H1 (cell line): ENCODE measurements around the gene MT1F. TPM values are rescaled to one million over a fixed set of nuclear protein-coding genes. Genes with fewer than 3 reads are reported as not detected.

Source experiments
- CTCF ChIA-PET: fragments of 300-600 bp; sonication (Branson Sonifier 250); formaldehyde crosslinking; loops from one replicate; lab custom pipeline; 2021; ENCODE audit not compliant: partially characterized antibody; lab: Charles Lee
- POLR2A ChIA-PET: fragments of 300-600 bp; sonication (Branson Sonifier 250); formaldehyde crosslinking; loops from one replicate; lab custom pipeline; 2021; ENCODE audit warnings: inconsistent platforms; ENCODE audit not compliant: partially characterized antibody; lab: Charles Lee
- DNase-seq, 2 experiments: peaks; one replicate each; pipeline versions ENCODE4 v3.0.0 to v3.0.0-alpha.2; 2010 to 2022; ENCODE audit warnings: low spot score in 2 of 2, low read depth in 1 of 2, mixed read lengths in 1 of 2
- FAIRE-seq: peaks from 2 replicates; lab custom pipeline; 2011; peaks lifted over from hg19 to GRCh38; lab: Jason Lieb, UNC
- H2AFZ ChIP-seq: 2 replicates; pipeline ENCODE4 v1.8.1; 2012; ENCODE audit warnings: low read length, inconsistent platforms
- H2AK5ac ChIP-seq: 2 replicates; pipeline ENCODE4 v1.6.1; 2013; ENCODE audit warnings: low read depth, low read length
- H2BK120ac ChIP-seq: replicated peaks from 2 replicates; pipeline ENCODE3; 2013; ENCODE audit warnings: low read depth, low read length, inconsistent platforms
- H2BK12ac ChIP-seq: 2 replicates; pipeline ENCODE4 v1.6.1; 2013; ENCODE audit warnings: low read depth, low read length
- H2BK15ac ChIP-seq: 2 replicates; pipeline ENCODE4 v1.6.1; 2013; ENCODE audit warnings: low read length
- H2BK20ac ChIP-seq: 2 replicates; pipeline ENCODE4 v1.6.1; 2013; ENCODE audit warnings: low read length
- H2BK5ac ChIP-seq: 2 replicates; pipeline ENCODE4 v1.6.1; 2013; ENCODE audit warnings: low read depth, low read length
- H3K14ac ChIP-seq: 2 replicates; pipeline ENCODE4 v1.6.1; 2013; ENCODE audit warnings: inconsistent platforms; ENCODE audit not compliant: insufficient read length
- H3K18ac ChIP-seq: 2 replicates; pipeline ENCODE4 v1.6.1; 2013; ENCODE audit warnings: low read length; ENCODE audit errors: extremely low read depth
- H3K23ac ChIP-seq: 2 replicates; pipeline ENCODE4 v1.6.1; 2013; ENCODE audit warnings: inconsistent platforms; ENCODE audit not compliant: insufficient read length
- H3K23me2 ChIP-seq: 2 replicates; pipeline ENCODE4 v1.6.1; 2013; ENCODE audit warnings: low read depth, low read length
- H3K27ac ChIP-seq: 2 replicates; pipeline ENCODE4 v1.6.1; 2011; ENCODE audit warnings: low read depth, low read length, inconsistent platforms
- H3K27me3 ChIP-seq, 4 experiments: replicated peaks in 1 of 4; 1 replicate in 1 of 4; 2 replicates in 3 of 4; pipeline versions ENCODE4 v1.6.1 to v1.8.1; 2011 to 2013; ENCODE audit warnings: low read length in 3 of 4, mild to moderate bottlenecking in 3 of 4, inconsistent platforms in 2 of 4, mixed read lengths in 2 of 4, moderate library complexity in 1 of 4; ENCODE audit not compliant: control insufficient read depth in 3 of 4, insufficient read depth in 3 of 4; ENCODE audit errors: extremely low read depth in 1 of 4
- H3K36me3 ChIP-seq, 4 experiments: 2 replicates each; pipeline versions ENCODE4 v1.6.1 to v1.8.1; 2011 to 2013; ENCODE audit warnings: mild to moderate bottlenecking in 4 of 4, low read length in 3 of 4, moderate library complexity in 2 of 4, control low read depth in 1 of 4, inconsistent platforms in 1 of 4; ENCODE audit not compliant: insufficient read depth in 4 of 4, control insufficient read depth in 2 of 4
- H3K4ac ChIP-seq: replicated peaks from 2 replicates; pipeline ENCODE3; 2013; ENCODE audit warnings: low read length, low read depth, mixed read lengths, inconsistent platforms; ENCODE audit not compliant: insufficient read length
- H3K4me1 ChIP-seq, 4 experiments: replicated peaks in 1 of 4; 1 replicate in 1 of 4; 2 replicates in 3 of 4; pipeline versions ENCODE4 v1.6.1 to v1.8.1; 2011 to 2013; ENCODE audit warnings: low read length in 3 of 4, inconsistent platforms in 2 of 4, mixed read lengths in 1 of 4; ENCODE audit not compliant: insufficient read depth in 4 of 4, control insufficient read depth in 3 of 4
- H3K4me2 ChIP-seq, 2 experiments: 2 replicates each; pipeline versions ENCODE4 v1.6.1 to v1.8.1; 2011 to 2013; ENCODE audit warnings: low read depth in 2 of 2, low read length in 2 of 2, control low read depth in 1 of 2, inconsistent platforms in 1 of 2, mild to moderate bottlenecking in 1 of 2; ENCODE audit not compliant: insufficient read depth in 1 of 2
- H3K4me3 ChIP-seq, 4 experiments: fragments of 200-600, 300-600 bp in 1 of 4; sonication (generic), shearing (Covaris generic), sonication (Bioruptor Twin) in 1 of 4; 2 replicates each; pipeline versions ENCODE4 v1.5.1 to v1.8.1; 2011 to 2016; ENCODE audit warnings: low read length in 4 of 4, low read depth in 3 of 4, control low read depth in 2 of 4, inconsistent platforms in 2 of 4, mild to moderate bottlenecking in 2 of 4, mixed read lengths in 1 of 4, moderate library complexity in 1 of 4; ENCODE audit not compliant: insufficient read depth in 2 of 4; ENCODE audit errors: extremely low read depth in 1 of 4
- H3K56ac ChIP-seq: replicated peaks from 2 replicates; pipeline ENCODE3; 2013; ENCODE audit warnings: low read depth, mild to moderate bottlenecking, mixed read lengths, low read length, inconsistent platforms; ENCODE audit not compliant: insufficient read length
- H3K79me1 ChIP-seq: 2 replicates; pipeline ENCODE4 v1.6.1; 2013; ENCODE audit warnings: low read depth, low read length, control low read depth
- H3K79me2 ChIP-seq, 2 experiments: 2 replicates each; pipeline versions ENCODE4 v1.6.1 to v1.8.1; 2012 to 2013; ENCODE audit warnings: low read length in 2 of 2, mild to moderate bottlenecking in 2 of 2, inconsistent platforms in 1 of 2; ENCODE audit not compliant: insufficient read depth in 2 of 2, control insufficient read depth in 1 of 2
- H3K9ac ChIP-seq, 4 experiments: replicated peaks in 1 of 4; 1 replicate in 1 of 4; 2 replicates in 3 of 4; pipeline versions ENCODE4 v1.6.1 to v1.8.1; 2011 to 2013; ENCODE audit warnings: low read depth in 3 of 4, low read length in 3 of 4, control low read depth in 2 of 4, mild to moderate bottlenecking in 2 of 4, moderate library complexity in 2 of 4, inconsistent platforms in 1 of 4; ENCODE audit errors: extremely low read depth in 1 of 4
- H3K9me3 ChIP-seq, 2 experiments: 2 replicates each; pipeline versions ENCODE4 v1.6.1 to v1.8.1; 2012 to 2013; ENCODE audit warnings: mild to moderate bottlenecking in 2 of 2, moderate library complexity in 2 of 2, control low read depth in 1 of 2, inconsistent platforms in 1 of 2, low read depth in 1 of 2, low read length in 1 of 2, mixed read lengths in 1 of 2; ENCODE audit not compliant: insufficient read depth in 2 of 2
- H4K20me1 ChIP-seq, 2 experiments: replicated peaks in 1 of 2; 2 replicates each; pipeline versions ENCODE3 to v1.8.1; 2011 to 2013; ENCODE audit warnings: inconsistent platforms in 2 of 2, low read length in 2 of 2, mild to moderate bottlenecking in 1 of 2; ENCODE audit not compliant: insufficient read depth in 2 of 2, control insufficient read depth in 1 of 2
- H4K5ac ChIP-seq: 2 replicates; pipeline ENCODE4 v1.6.1; 2013; ENCODE audit warnings: low read length, low read depth, mixed read lengths, inconsistent platforms; ENCODE audit not compliant: insufficient read length
- H4K8ac ChIP-seq: 2 replicates; pipeline ENCODE4 v1.8.0; 2013; ENCODE audit warnings: mild to moderate bottlenecking, moderate library complexity, low read length, inconsistent platforms; ENCODE audit not compliant: insufficient read depth; ENCODE audit errors: extremely low read depth
- H4K91ac ChIP-seq: replicated peaks from 2 replicates; pipeline ENCODE3; 2013; ENCODE audit warnings: low read length, mixed read lengths, inconsistent platforms; ENCODE audit not compliant: insufficient read length
- CBX5 ChIP-seq: fragments of 300-800, 300-1000 bp; sonication (generic); IDR thresholded peaks from 2 replicates; pipeline ENCODE4 v1.7.1; 2016; ENCODE audit warnings: antibody characterized with exemption, low read length, low read depth
- CHD1 ChIP-seq: IDR thresholded peaks from 2 replicates; pipeline ENCODE4 v1.6.1; 2012; ENCODE audit warnings: low read depth, low read length, improper control_type of control experiment
- NRF1 ChIP-seq: IDR thresholded peaks from 2 replicates; pipeline ENCODE4 v1.6.1; 2011; ENCODE audit warnings: mild to moderate bottlenecking, low read depth, low read length, improper control_type of control experiment
- RNF2 ChIP-seq: fragments of 200-900, 300-1000 bp; sonication (generic); IDR thresholded peaks from 2 replicates; pipeline ENCODE4 v1.7.1; 2016; ENCODE audit warnings: borderline replicate concordance, low read depth, mild to moderate bottlenecking, antibody characterized with exemption, low read length; ENCODE audit not compliant: poor library complexity, severe bottlenecking; ENCODE audit errors: missing control alignments
- WGBS, 2 experiments: shearing (Covaris generic) in 1 of 2; methylation state at CpG; one replicate each; pipeline versions ENCODE4 v1.1.6 to v1.1.7; 2013 to 2015; ENCODE audit warnings: low lambda C conversion rate in 2 of 2, mixed read lengths in 2 of 2, inconsistent platforms in 1 of 2, low coverage in 1 of 2, missing lambda C conversion rate in 1 of 2; ENCODE audit not compliant: insufficient replicate concordance in 2 of 2, insufficient coverage in 1 of 2, insufficient read length in 1 of 2; ENCODE audit errors: extremely low coverage in 1 of 2, missing lambda C conversion rate in 1 of 2; 5-methylcytosine and 5-hydroxymethylcytosine counted together
- polyA plus RNA-seq, 7 experiments: library from polyadenylated mRNA; depleted of rRNA in 3 of 7; stranded (reverse) in 5 of 7; unstranded in 2 of 7; fragments of >200 nt in 5 of 7; fragments of 200-250 nt in 2 of 7; gene quantifications; 1 replicate in 5 of 7; 2 replicates in 1 of 7; 4 replicates in 1 of 7; pipeline versions ENCODE4 v1.2.1 to v1.2.3, GENCODE V29; 2011 to 2013; ENCODE audit warnings: missing spikeins in 2 of 7, mixed read lengths in 2 of 7
- total RNA-seq: library from RNA; stranded (reverse); fragmentation: NEBNext Ultra II Directional; extraction: Animal tissue kit (Norgen Biotek cat#: 25700); gene quantifications from 2 replicates; pipeline ENCODE4 v1.2.1, GENCODE V29; 2021

MT1F gene
- total and polyA plus RNA-seq, 2 of the 8 experiments (the other 6 are each of a cell fraction or from before 2014, with no cell fraction given) = 5.9 to 20.8 TPM

DNA sequence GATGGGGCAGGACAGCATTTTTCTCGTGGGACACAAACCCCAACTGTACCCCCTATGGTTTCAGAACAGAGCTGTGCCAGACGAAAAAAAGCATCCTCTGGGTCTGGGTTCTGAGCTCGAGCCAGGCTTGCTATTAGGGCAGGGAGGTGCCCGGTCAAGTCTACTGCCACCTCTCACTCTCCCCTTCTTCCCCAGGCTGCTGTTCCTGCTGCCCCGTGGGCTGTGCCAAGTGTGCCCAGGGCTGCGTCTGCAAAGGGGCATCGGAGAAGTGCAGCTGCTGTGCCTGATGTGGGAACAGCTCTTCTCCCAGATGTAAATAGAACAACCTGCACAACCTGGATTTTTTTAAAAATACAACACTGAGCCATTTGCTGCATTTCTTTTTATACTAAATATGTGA is 31.1 kb upstream of the MT1F start:
- no peak for FAIRE-seq
- peaks cover 65 to 94% (median 87%) of the 10 kb centered on the region in 4 experiments for H3K27me3 ChIP-seq
- H2BK20ac ChIP-seq = no peak overlapping the region
- H4K8ac ChIP-seq = no peak overlapping the region
- peaks cover 0 to 15% of the 10 kb centered on the region in 2 experiments for H4K20me1 ChIP-seq
- no peak overlapping the region for H3K14ac ChIP-seq
- H3K79me2 ChIP-seq = no peaks in the 10 kb centered on the region
- no peak overlapping the region for H3K56ac ChIP-seq
- H3K9ac ChIP-seq = no peak overlapping the region
- H2BK5ac ChIP-seq = no peak overlapping the region
- H3K79me1 ChIP-seq = no peaks in the 10 kb centered on the region
- H3K9me3 ChIP-seq = no peaks in the 10 kb centered on the region
- H2AK5ac ChIP-seq = no peak overlapping the region
- H2AFZ ChIP-seq = no peak overlapping the region
- ChIA-PET POLR2A (interaction anchor here (0.7 to 4.7 kb wide), 18 partner anchors 10 to 185 kb away, joined by 3 to 66 read pairs (median 12); partner anchors contain the start of genes MT1A, MT1F, MT1G and MT1H), CTCF (interaction anchor here (1.2 to 3.2 kb wide), 5 partner anchors 12 to 75 kb away, joined by 3 to 13 read pairs (median 11); partner anchors contain the start of gene MT1A)
- peaks cover 5% of the 10 kb centered on the region; the same call in 1 of the 2 replicates for H3K23me2 ChIP-seq
- DNase-seq = no peak
- peak overlapping the region in 1 of 4 experiments; percentile 18; a peak in 1 of 8 replicates for H3K4me3 ChIP-seq
- H3K36me3 ChIP-seq = no peaks in the 10 kb centered on the region
- H3K4me2 ChIP-seq = peak overlapping the region in 1 of 2 experiments; percentile 90; a peak in 1 of 4 replicates
- no peak overlapping the region for H2BK12ac ChIP-seq
- TF ChIP-seq CBX5 = no peak
- no peak for TF ChIP-seq CHD1
- TF ChIP-seq RNF2 = peak; percentile 46
- TF ChIP-seq NRF1 = no peak
- TF ChIP-seq, all 59 proteins: peak for 1
- H4K5ac ChIP-seq = no peak overlapping the region
- H3K4ac ChIP-seq = no peak overlapping the region
- no peak overlapping the region for H3K27ac ChIP-seq
- no peak overlapping the region for H3K18ac ChIP-seq
- 39% methylated on average over 7 of the region's 7 CpGs; no CpG with 5 or more reads in 1 of the 2 experiments for WGBS, 2 experiments
- H3K23ac ChIP-seq = no peak overlapping the region
- H3K4me1 ChIP-seq = peaks cover 0 to 17% (median 12%) of the 10 kb centered on the region in 4 experiments; a peak in 6 of 7 replicates
- H2BK120ac ChIP-seq = no peak overlapping the region
- H4K91ac ChIP-seq = no peak overlapping the region
- H2BK15ac ChIP-seq = no peak overlapping the region
